WTC11 (cell line): ENCODE measurements around the gene SLC8A2.

Source experiments
- CREB1 ChIP-seq: sonication (generic); formaldehyde crosslinking; IDR thresholded peaks from 2 replicates; pipeline ENCODE4 v1.8.0; 2023; ENCODE audit warnings: mild to moderate bottlenecking, missing genetic modification reagents
- EMX1 ChIP-seq: fragments of 250-450 bp; sonication (Bioruptor Pico); IDR thresholded peaks from 2 replicates; pipeline ENCODE4 v1.8.0; 2021; ENCODE audit warnings: mild to moderate bottlenecking
- GABPB1 ChIP-seq: sonication (generic); formaldehyde crosslinking; IDR thresholded peaks from 2 replicates; pipeline ENCODE4 v1.8.1; 2023; ENCODE audit warnings: mild to moderate bottlenecking, missing genetic modification reagents
- MYBL2 ChIP-seq: sonication (generic); formaldehyde crosslinking; IDR thresholded peaks from 2 replicates; pipeline ENCODE4 v1.8.1; 2023; ENCODE audit warnings: mild to moderate bottlenecking, moderate library complexity, missing genetic modification reagents
- NR2C2 ChIP-seq: sonication (generic); formaldehyde crosslinking; IDR thresholded peaks from 2 replicates; pipeline ENCODE4 v1.8.0; 2022; ENCODE audit warnings: mild to moderate bottlenecking, missing genetic modification reagents
- TCF7 ChIP-seq: sonication (generic); formaldehyde crosslinking; IDR thresholded peaks from 2 replicates; pipeline ENCODE4 v1.8.0; 2022; ENCODE audit warnings: mild to moderate bottlenecking, low read depth, missing genetic modification reagents, moderate library complexity
- ZNF423 ChIP-seq: fragments of 250-450 bp; sonication (Bioruptor Pico); IDR thresholded peaks from 2 replicates; pipeline ENCODE4 v2.1.2; 2022; ENCODE audit warnings: mild to moderate bottlenecking, moderate library complexity
- ZNF671 ChIP-seq: fragments of 250-450 bp; sonication (Bioruptor Pico); IDR thresholded peaks from 2 replicates; pipeline ENCODE4 v1.8.0; 2021; ENCODE audit warnings: mild to moderate bottlenecking
- TF ChIP-seq, protein P1 (sequence below): fragments of 200-600 bp; IDR thresholded peaks from 2 replicates; pipeline ENCODE4 v1.8.0; 2022; ENCODE audit warnings: antibody characterized with exemption
- TF ChIP-seq, protein P2 (sequence below): sonication (generic); formaldehyde crosslinking; IDR thresholded peaks from 2 replicates; pipeline ENCODE4 v1.8.1; 2022; ENCODE audit warnings: low read depth, missing genetic modification reagents, borderline replicate concordance
- TF ChIP-seq, protein P3 (sequence below): sonication (generic); formaldehyde crosslinking; IDR thresholded peaks from 2 replicates; pipeline ENCODE4 v1.8.0; 2022; ENCODE audit warnings: mild to moderate bottlenecking, missing genetic modification reagents

DNA sequence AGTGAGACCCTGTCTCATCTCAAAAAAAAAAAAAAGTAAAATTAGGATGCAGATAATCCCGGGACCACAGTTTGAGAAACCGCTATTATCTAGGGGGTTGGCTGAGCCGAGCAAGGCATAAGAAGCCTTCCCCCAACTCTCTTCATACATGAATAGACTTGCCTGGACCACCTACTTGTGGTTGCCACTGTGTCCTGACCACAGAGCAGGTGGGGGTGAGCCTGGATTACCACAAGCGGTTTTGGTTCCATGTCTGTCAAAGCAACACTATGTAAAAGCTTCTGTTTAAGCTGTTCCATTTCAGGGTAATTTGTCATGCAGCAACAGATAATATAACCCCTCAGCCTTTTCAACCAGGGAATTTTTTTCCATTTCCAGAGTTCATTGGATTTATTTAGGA lies 46.4 kb upstream of the SLC8A2 start:
- TF ChIP-seq, protein P1, sequence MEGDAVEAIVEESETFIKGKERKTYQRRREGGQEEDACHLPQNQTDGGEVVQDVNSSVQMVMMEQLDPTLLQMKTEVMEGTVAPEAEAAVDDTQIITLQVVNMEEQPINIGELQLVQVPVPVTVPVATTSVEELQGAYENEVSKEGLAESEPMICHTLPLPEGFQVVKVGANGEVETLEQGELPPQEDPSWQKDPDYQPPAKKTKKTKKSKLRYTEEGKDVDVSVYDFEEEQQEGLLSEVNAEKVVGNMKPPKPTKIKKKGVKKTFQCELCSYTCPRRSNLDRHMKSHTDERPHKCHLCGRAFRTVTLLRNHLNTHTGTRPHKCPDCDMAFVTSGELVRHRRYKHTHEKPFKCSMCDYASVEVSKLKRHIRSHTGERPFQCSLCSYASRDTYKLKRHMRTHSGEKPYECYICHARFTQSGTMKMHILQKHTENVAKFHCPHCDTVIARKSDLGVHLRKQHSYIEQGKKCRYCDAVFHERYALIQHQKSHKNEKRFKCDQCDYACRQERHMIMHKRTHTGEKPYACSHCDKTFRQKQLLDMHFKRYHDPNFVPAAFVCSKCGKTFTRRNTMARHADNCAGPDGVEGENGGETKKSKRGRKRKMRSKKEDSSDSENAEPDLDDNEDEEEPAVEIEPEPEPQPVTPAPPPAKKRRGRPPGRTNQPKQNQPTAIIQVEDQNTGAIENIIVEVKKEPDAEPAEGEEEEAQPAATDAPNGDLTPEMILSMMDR, result no peak
- TF ChIP-seq EMX1 (CRISPR knock-in tag) (no peak), GABPB1 (CRISPR knock-in tag) (no peak), ZNF671 (no peak), TCF7 (CRISPR knock-in tag) (no peak), CREB1 (CRISPR knock-in tag) (no peak), NR2C2 (CRISPR knock-in tag) (no peak), ZNF423 (no peak), MYBL2 (no peak)
- TF ChIP-seq, protein P2, sequence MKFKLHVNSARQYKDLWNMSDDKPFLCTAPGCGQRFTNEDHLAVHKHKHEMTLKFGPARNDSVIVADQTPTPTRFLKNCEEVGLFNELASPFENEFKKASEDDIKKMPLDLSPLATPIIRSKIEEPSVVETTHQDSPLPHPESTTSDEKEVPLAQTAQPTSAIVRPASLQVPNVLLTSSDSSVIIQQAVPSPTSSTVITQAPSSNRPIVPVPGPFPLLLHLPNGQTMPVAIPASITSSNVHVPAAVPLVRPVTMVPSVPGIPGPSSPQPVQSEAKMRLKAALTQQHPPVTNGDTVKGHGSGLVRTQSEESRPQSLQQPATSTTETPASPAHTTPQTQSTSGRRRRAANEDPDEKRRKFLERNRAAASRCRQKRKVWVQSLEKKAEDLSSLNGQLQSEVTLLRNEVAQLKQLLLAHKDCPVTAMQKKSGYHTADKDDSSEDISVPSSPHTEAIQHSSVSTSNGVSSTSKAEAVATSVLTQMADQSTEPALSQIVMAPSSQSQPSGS (CRISPR knock-in tag), result no peak
- TF ChIP-seq, protein P3, sequence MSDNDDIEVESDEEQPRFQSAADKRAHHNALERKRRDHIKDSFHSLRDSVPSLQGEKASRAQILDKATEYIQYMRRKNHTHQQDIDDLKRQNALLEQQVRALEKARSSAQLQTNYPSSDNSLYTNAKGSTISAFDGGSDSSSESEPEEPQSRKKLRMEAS (CRISPR knock-in tag), result no peak
